ENCODE results near the gene COMMD9.

Gene COMMD9

DNA sequence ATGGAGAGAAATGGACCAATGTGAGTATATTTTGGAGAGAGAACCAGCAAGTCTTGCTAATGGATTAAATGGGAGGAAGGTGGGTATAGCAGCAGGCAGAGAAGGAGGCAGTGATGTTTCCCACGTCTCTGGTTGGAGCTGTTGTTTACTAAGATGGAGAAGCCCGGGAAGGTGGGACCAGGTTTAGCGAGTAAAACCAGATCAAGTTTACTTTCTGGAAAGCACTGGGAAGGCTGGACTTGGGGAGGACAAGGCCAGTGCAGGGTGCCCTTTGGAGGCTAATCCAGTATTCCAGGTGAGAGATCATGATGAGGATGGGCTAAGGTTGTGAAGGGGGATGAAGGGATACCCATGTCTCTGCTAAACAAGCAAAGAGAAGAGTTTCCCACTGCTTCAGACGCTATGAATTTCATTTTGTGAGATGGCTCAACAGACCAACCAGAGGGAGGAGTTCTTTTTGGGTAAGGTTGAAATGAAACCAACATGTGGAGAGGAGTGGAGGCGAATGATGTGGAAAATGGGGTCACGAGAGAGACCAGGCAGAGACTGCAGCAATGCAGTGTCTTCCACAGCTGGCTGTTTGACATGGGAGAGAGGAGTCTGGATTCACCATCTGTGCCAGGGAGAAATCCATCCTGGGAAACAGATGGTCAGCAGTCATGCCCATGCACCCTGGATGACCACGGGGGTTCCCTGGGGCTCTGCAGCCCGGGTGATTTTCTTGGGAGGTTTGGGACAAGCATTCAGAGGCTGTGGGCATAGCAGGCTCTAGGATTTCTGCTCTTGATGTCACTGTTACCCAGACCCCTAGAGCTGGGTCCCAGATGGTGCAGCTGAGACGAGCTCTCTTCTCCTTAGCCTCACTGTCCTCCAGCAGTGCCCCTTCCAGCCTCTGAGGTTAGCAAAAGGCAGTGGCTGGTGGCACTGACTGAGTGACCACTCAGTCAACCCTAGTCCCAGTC, 24.9 kb downstream of the COMMD9 start:
- Histone ChIP-seq H3K27ac (ENCODE audit: poor library complexity, severe bottlenecking) (no peak overlapping the region), H3K27me3 (ENCODE audit: insufficient read depth, poor library complexity, severe bottlenecking) (no peaks in the 10 kb centered on the region), H3K4me1 (ENCODE audit: insufficient read depth, poor library complexity, severe bottlenecking) (no peaks in the 10 kb centered on the region), H3K36me3 (ENCODE audit: low read depth) (no peaks in the 10 kb centered on the region), H3K4me3 (ENCODE audit: severe bottlenecking) (no peak overlapping the region), H3K9me3 (ENCODE audit: severe bottlenecking) (no peaks in the 10 kb centered on the region)
- TF ChIP-seq, protein P1, sequence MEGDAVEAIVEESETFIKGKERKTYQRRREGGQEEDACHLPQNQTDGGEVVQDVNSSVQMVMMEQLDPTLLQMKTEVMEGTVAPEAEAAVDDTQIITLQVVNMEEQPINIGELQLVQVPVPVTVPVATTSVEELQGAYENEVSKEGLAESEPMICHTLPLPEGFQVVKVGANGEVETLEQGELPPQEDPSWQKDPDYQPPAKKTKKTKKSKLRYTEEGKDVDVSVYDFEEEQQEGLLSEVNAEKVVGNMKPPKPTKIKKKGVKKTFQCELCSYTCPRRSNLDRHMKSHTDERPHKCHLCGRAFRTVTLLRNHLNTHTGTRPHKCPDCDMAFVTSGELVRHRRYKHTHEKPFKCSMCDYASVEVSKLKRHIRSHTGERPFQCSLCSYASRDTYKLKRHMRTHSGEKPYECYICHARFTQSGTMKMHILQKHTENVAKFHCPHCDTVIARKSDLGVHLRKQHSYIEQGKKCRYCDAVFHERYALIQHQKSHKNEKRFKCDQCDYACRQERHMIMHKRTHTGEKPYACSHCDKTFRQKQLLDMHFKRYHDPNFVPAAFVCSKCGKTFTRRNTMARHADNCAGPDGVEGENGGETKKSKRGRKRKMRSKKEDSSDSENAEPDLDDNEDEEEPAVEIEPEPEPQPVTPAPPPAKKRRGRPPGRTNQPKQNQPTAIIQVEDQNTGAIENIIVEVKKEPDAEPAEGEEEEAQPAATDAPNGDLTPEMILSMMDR (IDR thresholded peaks at IDR 0.05; ENCODE audit: poor library complexity, severe bottlenecking): no peak
- ATAC-seq (ENCODE audit: low read depth) (no peak), DNase-seq (ENCODE audit: low spot score) (no peak)

DNA sequence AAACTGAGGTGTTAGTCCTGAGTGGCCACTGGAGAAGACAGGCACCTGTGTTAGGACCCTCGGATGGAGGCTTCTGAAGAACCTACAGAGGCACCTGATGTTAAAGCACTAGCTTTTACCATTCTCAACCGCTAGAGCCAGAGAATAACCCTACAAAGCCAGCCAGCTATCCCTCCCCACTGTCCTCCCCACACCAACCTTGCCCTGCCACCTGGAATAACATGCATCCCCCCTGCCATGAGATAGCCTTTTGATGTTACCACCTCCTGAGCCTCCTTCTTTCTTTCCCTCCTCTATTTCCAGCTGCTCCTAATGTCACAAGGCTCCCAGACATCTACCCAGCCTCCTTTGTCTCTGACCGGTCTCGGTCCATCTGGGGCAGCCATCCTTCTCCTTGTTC, 28.1 kb downstream of the COMMD9 start:
- no peak overlapping the region for H3K4me3 ChIP-seq (ENCODE audit: severe bottlenecking)
- ATAC-seq (ENCODE audit: low read depth): no peak

DNA sequence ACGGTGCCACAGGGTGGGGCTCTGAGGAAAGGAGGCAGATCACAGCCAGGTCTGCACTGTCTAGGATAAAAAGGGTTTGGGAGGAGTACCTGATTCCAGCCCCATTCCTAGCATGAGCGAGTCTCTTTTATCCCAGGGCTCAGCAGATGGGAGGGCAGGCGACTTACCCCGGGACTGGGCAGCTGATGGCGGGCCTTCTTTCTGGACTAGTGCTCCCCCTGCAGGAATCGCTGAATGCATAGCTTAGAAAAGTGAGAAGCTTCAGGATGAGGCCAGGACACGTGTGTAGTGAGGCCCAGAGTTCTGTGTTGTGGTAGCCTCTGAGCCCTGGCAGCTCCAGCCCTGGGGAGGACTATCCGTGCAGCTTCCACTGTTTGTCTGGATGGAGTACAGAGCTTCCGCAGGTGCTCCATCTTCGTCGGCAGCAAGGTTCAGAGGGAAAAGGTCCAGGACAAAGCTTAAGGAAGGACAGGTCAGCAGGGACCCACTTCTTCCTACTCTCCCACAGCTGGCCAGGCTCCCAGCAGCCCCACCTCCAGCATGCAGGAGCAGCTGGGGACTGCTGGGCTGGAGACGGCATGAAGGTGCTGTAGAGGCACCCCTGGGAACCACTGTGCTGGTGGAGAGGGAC, 30.4 kb downstream of the COMMD9 start:
- Histone ChIP-seq H3K4me3 (ENCODE audit: severe bottlenecking) (no peak overlapping the region), H3K9me3 (ENCODE audit: severe bottlenecking) (no peaks in the 10 kb centered on the region), H3K27ac (ENCODE audit: poor library complexity, severe bottlenecking) (no peak overlapping the region), H3K27me3 (ENCODE audit: insufficient read depth, poor library complexity, severe bottlenecking) (no peaks in the 10 kb centered on the region), H3K4me1 (ENCODE audit: insufficient read depth, poor library complexity, severe bottlenecking) (peaks cover 9% of the 10 kb centered on the region), H3K36me3 (ENCODE audit: low read depth) (no peaks in the 10 kb centered on the region)
- ATAC-seq (ENCODE audit: low read depth) (peak; percentile 53; the same call in 2 of the 3 replicates), DNase-seq (ENCODE audit: low spot score) (no peak)
- TF ChIP-seq, protein P1 (IDR thresholded peaks at IDR 0.05; ENCODE audit: poor library complexity, severe bottlenecking): peak; percentile 32

More for the DNA sequence above, 28.1 kb downstream of the COMMD9 start:
- DNase-seq (ENCODE audit: low spot score): no peak
- Histone ChIP-seq H3K36me3 (ENCODE audit: low read depth) (no peaks in the 10 kb centered on the region), H3K4me1 (ENCODE audit: insufficient read depth, poor library complexity, severe bottlenecking) (no peaks in the 10 kb centered on the region), H3K27ac (ENCODE audit: poor library complexity, severe bottlenecking) (no peak overlapping the region), H3K27me3 (ENCODE audit: insufficient read depth, poor library complexity, severe bottlenecking) (no peaks in the 10 kb centered on the region), H3K9me3 (ENCODE audit: severe bottlenecking) (no peaks in the 10 kb centered on the region)
- TF ChIP-seq, protein P1 (IDR thresholded peaks at IDR 0.05; ENCODE audit: poor library complexity, severe bottlenecking): no peak

DNA sequence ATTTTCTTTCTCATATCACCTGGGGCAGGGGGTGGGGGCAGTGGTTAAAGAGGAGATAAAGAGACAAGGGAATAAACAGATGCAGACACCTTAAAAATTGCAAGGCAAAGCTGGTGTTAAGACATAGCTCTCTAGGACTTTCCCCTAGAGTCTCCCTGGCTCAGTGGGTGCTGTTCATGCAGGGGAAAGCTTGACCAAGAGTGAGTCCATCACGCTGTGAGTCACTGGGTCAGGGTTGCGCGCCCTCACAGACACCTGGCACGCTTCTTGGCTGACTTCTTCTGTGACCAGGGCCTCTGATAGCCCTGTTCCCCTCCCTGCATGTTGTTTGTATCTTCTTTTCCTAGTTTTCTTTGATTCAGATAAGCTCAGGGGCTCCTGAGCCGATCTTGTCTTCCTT, 31.9 kb downstream of the COMMD9 start:
- peak; percentile 50; the same call in 2 of the 3 replicates for ATAC-seq (ENCODE audit: low read depth)
- H3K9me3 ChIP-seq (ENCODE audit: severe bottlenecking): no peaks in the 10 kb centered on the region
- DNase-seq (ENCODE audit: low spot score): no peak
- TF ChIP-seq, protein P1 (IDR thresholded peaks at IDR 0.05; ENCODE audit: poor library complexity, severe bottlenecking): no peak
- no peak overlapping the region for H3K27ac ChIP-seq (ENCODE audit: poor library complexity, severe bottlenecking)
- no peaks in the 10 kb centered on the region for H3K27me3 ChIP-seq (ENCODE audit: insufficient read depth, poor library complexity, severe bottlenecking)
- no peaks in the 10 kb centered on the region for H3K36me3 ChIP-seq (ENCODE audit: low read depth)
- peaks cover 9% of the 10 kb centered on the region for H3K4me1 ChIP-seq (ENCODE audit: insufficient read depth, poor library complexity, severe bottlenecking)
- no peak overlapping the region for H3K4me3 ChIP-seq (ENCODE audit: severe bottlenecking)
